Activated T-helper 17 cell treated with anti-CD3 and anti-CD28 coated beads, Interleukin-2, amount 50 U/mL, for 72 hours (primary cell): ENCODE results near the gene MEGF11. TPM values are rescaled to one million over a fixed set of nuclear protein-coding genes. Genes with fewer than 3 reads are reported as not detected.

Experiments used
- ATAC-seq: fragments of 150-1000 bp; cut with Tn5 transposase; replicated peaks from 2 replicates; pipeline ENCODE4 v1.10.0; 2021; ENCODE audit warnings: mild to moderate bottlenecking, moderate library complexity
- H3K27ac Mint-ChIP-seq: one replicate; pipeline ENCODE4 v1.8.0; 2022; ENCODE audit warnings: mixed read lengths
- H3K27me3 Mint-ChIP-seq: one replicate; pipeline ENCODE4 v1.8.0; 2022; ENCODE audit warnings: mixed read lengths
- H3K36me3 Mint-ChIP-seq: one replicate; pipeline ENCODE4 v1.8.0; 2022; ENCODE audit warnings: low read depth, mild to moderate bottlenecking, mixed read lengths
- H3K4me1 Mint-ChIP-seq: one replicate; pipeline ENCODE4 v1.8.0; 2022; ENCODE audit warnings: mixed read lengths
- H3K4me3 Mint-ChIP-seq: one replicate; pipeline ENCODE4 v1.8.0; 2022; ENCODE audit warnings: mild to moderate bottlenecking, mixed read lengths
- H3K9me3 Mint-ChIP-seq: one replicate; pipeline ENCODE4 v1.8.0; 2022; ENCODE audit warnings: mixed read lengths
- total RNA-seq, 2 donors: library from RNA; stranded (reverse); gene quantifications; one replicate each; pipeline ENCODE4 v1.2.3, GENCODE V29; 2022

The MEGF11 gene
- total RNA-seq, 2 donors from 2014 or later: not detected

GRCh38 chr15:66190746-66191145 lies 62.8 kb downstream of the MEGF11 start:
- Mint-ChIP-seq H3K27me3 (peaks cover 16% of the 10 kb centered on the region), H3K9me3 (no peaks in the 10 kb centered on the region), H3K36me3 (no peaks in the 10 kb centered on the region), H3K4me1 (no peaks in the 10 kb centered on the region), H3K4me3 (no peak overlapping the region), H3K27ac (no peak overlapping the region)
- no peak for ATAC-seq

- no peak for ATAC-seq
- H3K4me3 Mint-ChIP-seq: no peak overlapping the region
- no peaks in the 10 kb centered on the region for H3K36me3 Mint-ChIP-seq
- H3K9me3 Mint-ChIP-seq: no peaks in the 10 kb centered on the region
- no peak overlapping the region for H3K27ac Mint-ChIP-seq
- H3K4me1 Mint-ChIP-seq: no peaks in the 10 kb centered on the region
- peaks cover 29% of the 10 kb centered on the region for H3K27me3 Mint-ChIP-seq
Measured at GRCh38 chr15:66189291-66189690, 64.3 kb downstream of the MEGF11 start.

GRCh38 chr15:66188464-66188863 lies 65.1 kb downstream of the MEGF11 start:
- no peak overlapping the region for H3K27ac Mint-ChIP-seq

GRCh38 chr15:66187271-66187670 lies 66.3 kb downstream of the MEGF11 start:
- Mint-ChIP-seq H3K4me3 (no peak overlapping the region), H3K4me1 (no peaks in the 10 kb centered on the region), H3K27ac (no peak overlapping the region), H3K27me3 (peaks cover 43% of the 10 kb centered on the region), H3K36me3 (no peaks in the 10 kb centered on the region), H3K9me3 (no peaks in the 10 kb centered on the region)
- no peak for ATAC-seq

More at GRCh38 chr15:66188464-66188863, 65.1 kb downstream of the MEGF11 start:
- Mint-ChIP-seq H3K9me3 (no peaks in the 10 kb centered on the region), H3K4me3 (no peak overlapping the region), H3K27me3 (peaks cover 34% of the 10 kb centered on the region), H3K36me3 (no peaks in the 10 kb centered on the region), H3K4me1 (no peaks in the 10 kb centered on the region)
- no peak for ATAC-seq

GRCh38 chr15:66186049-66186825 lies 67.3 kb downstream of the MEGF11 start:
- Mint-ChIP-seq H3K27ac (no peak overlapping the region), H3K9me3 (no peaks in the 10 kb centered on the region)

GRCh38 chr15:66184936-66185790 lies 68.4 kb downstream of the MEGF11 start:
- no peaks in the 10 kb centered on the region for H3K4me1 Mint-ChIP-seq
- ATAC-seq: no peak
- H3K4me3 Mint-ChIP-seq: no peak overlapping the region
- no peaks in the 10 kb centered on the region for H3K9me3 Mint-ChIP-seq
- H3K27me3 Mint-ChIP-seq: peaks cover 48% of the 10 kb centered on the region
- no peaks in the 10 kb centered on the region for H3K36me3 Mint-ChIP-seq
- H3K27ac Mint-ChIP-seq: no peak overlapping the region

More at GRCh38 chr15:66186049-66186825, 67.3 kb downstream of the MEGF11 start:
- no peak for ATAC-seq
- no peaks in the 10 kb centered on the region for H3K36me3 Mint-ChIP-seq
- no peak overlapping the region for H3K4me3 Mint-ChIP-seq
- no peaks in the 10 kb centered on the region for H3K4me1 Mint-ChIP-seq
- H3K27me3 Mint-ChIP-seq: peaks cover 48% of the 10 kb centered on the region

- Mint-ChIP-seq H3K9me3 (no peaks in the 10 kb centered on the region), H3K27ac (no peak overlapping the region), H3K27me3 (peaks cover 48% of the 10 kb centered on the region), H3K4me1 (no peaks in the 10 kb centered on the region), H3K4me3 (no peak overlapping the region), H3K36me3 (no peaks in the 10 kb centered on the region)
- ATAC-seq: no peak
Measured at GRCh38 chr15:66184492-66184891, 69.1 kb downstream of the MEGF11 start.

- ATAC-seq: no peak
- peaks cover 5% of the 10 kb centered on the region for H3K4me1 Mint-ChIP-seq
- peaks cover 47% of the 10 kb centered on the region for H3K27me3 Mint-ChIP-seq
- H3K36me3 Mint-ChIP-seq: no peaks in the 10 kb centered on the region
- no peak overlapping the region for H3K4me3 Mint-ChIP-seq
- H3K9me3 Mint-ChIP-seq: no peaks in the 10 kb centered on the region
- H3K27ac Mint-ChIP-seq: no peak overlapping the region
Measured at GRCh38 chr15:66180531-66181097, 72.9 kb downstream of the MEGF11 start.

GRCh38 chr15:66178531-66178910 lies 75.0 kb downstream of the MEGF11 start:
- Mint-ChIP-seq H3K4me3 (no peak overlapping the region), H3K9me3 (no peaks in the 10 kb centered on the region), H3K27ac (no peak overlapping the region), H3K36me3 (no peaks in the 10 kb centered on the region), H3K4me1 (peaks cover 5% of the 10 kb centered on the region), H3K27me3 (peaks cover 44% of the 10 kb centered on the region)
- no peak for ATAC-seq

- Mint-ChIP-seq H3K27ac (no peak overlapping the region), H3K4me3 (no peak overlapping the region), H3K36me3 (no peaks in the 10 kb centered on the region), H3K9me3 (no peaks in the 10 kb centered on the region), H3K27me3 (peaks cover 34% of the 10 kb centered on the region), H3K4me1 (no peaks in the 10 kb centered on the region)
- ATAC-seq: no peak
Measured at GRCh38 chr15:66172324-66172980, 81.1 kb downstream of the MEGF11 start.

GRCh38 chr15:66171841-66172240 lies 81.7 kb downstream of the MEGF11 start:
- Mint-ChIP-seq H3K27me3 (peaks cover 34% of the 10 kb centered on the region), H3K9me3 (no peaks in the 10 kb centered on the region), H3K4me3 (no peak overlapping the region), H3K4me1 (no peaks in the 10 kb centered on the region), H3K36me3 (no peaks in the 10 kb centered on the region), H3K27ac (no peak overlapping the region)
- no peak for ATAC-seq

- H3K36me3 Mint-ChIP-seq: no peaks in the 10 kb centered on the region
- no peak overlapping the region for H3K27ac Mint-ChIP-seq
- H3K4me3 Mint-ChIP-seq: no peak overlapping the region
- ATAC-seq: no peak
- H3K9me3 Mint-ChIP-seq: no peaks in the 10 kb centered on the region
- no peaks in the 10 kb centered on the region for H3K4me1 Mint-ChIP-seq
- peaks cover 33% of the 10 kb centered on the region for H3K27me3 Mint-ChIP-seq
Measured at GRCh38 chr15:66170716-66171115, 82.8 kb downstream of the MEGF11 start.

- H3K9me3 Mint-ChIP-seq: no peaks in the 10 kb centered on the region
- ATAC-seq: no peak
- H3K27ac Mint-ChIP-seq: no peak overlapping the region
- H3K36me3 Mint-ChIP-seq: no peaks in the 10 kb centered on the region
- no peaks in the 10 kb centered on the region for H3K4me1 Mint-ChIP-seq
- no peak overlapping the region for H3K4me3 Mint-ChIP-seq
- H3K27me3 Mint-ChIP-seq: peaks cover 26% of the 10 kb centered on the region
Measured at GRCh38 chr15:66170042-66170441, 83.5 kb downstream of the MEGF11 start.

- no peak for ATAC-seq
- Mint-ChIP-seq H3K4me3 (no peak overlapping the region), H3K27me3 (peaks cover 22% of the 10 kb centered on the region), H3K27ac (no peak overlapping the region), H3K36me3 (no peaks in the 10 kb centered on the region), H3K9me3 (no peaks in the 10 kb centered on the region), H3K4me1 (no peaks in the 10 kb centered on the region)
Measured at GRCh38 chr15:66169625-66170024, 83.9 kb downstream of the MEGF11 start.
